Measurements from ENCODE around the gene YPEL1.
"Not testable (repeated sequence)": the region's sequence is repeated elsewhere in the genome, so short reads cannot be mapped to it uniquely, and the experiment has no call there.

Gene YPEL1

DNA sequence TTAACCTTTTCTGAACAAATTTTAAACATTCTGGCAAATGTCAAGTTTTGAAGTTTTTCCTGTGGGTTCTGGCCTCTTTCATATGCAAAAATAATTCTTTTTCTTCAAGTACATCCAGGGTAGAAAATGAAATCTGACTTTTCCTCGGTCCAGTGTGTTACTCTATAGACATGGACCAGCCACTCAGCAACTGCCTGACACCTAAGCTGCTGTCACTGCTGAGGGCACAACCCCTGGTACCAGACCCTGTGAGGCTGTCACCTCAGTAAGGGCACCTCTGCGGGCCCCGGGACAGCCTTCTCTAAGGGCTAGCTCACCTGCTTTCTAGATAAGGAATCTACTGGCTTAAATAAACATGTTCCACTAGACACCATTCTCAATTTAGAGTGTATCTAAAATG lies 36.0 kb downstream of the YPEL1 start:
- DNase-seq (ENCODE audit: low spot score) = no peak

DNA sequence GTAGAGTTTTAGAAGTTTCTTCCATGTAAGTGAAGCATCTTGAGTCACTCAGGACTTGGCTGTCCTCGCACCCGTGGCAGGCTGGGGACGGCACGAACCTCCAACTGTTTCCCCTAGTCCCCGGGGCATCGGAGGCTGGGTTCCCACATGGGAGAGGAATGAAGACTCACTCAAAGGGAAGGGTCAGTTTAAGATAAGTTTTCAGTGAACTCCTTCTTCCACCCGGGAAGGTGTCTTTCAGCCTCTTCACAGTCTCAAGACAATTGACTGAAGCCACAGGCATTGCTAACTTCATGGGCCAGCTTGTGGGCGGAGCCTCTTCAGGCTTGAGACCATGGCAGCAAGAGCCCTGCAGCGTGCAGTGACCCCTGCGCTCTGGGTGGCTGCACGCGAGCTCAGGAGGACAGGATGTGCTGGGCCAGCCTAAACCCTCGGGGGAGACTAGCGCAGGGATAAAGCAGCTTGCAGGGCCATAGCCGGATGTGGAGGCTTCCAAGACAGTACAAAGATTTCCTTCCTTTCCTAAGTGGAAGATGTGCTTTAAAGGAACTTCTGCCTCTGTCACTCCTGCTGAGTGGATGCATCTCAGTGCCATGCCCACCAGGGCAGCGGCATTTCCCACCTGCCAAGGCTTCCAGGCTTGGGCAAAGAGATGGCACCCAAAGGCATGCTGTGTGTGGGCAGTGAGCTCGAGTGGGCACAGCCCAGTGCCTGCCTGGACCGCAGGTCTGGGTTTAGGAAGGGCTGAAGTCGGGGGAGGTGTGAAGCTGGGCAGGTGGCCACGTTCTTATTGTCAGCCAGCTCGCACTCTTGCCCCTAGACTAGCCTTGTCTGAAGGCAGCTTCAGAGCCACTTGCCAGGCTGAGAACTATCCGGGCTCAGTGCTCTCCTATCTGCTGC lies 36.9 kb downstream of the YPEL1 start:
- peak; percentile 45 for DNase-seq (ENCODE audit: low spot score)

DNA sequence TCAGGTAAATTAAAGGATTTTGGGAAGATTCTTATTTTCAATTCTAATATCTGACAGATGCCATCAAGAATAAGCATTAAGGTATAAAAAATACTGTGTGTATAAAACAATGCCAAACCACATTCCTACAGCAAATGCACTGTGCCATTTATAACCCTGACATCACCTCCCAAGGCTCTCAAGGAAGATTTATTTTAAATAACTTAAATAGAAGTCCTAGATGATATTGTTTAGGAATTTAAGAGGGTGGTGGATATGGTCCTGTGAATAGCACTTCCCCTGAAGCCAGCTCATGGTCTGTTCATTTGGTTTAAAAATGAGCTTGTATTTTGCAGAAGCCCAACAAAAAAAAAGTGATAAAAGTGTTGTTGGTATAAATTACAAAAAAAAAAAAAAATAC lies 37.7 kb downstream of the YPEL1 start:
- DNase-seq (ENCODE audit: low spot score) = no peak

GRCh38 chr22:21697021-21697771 lies 38.4 kb downstream of the YPEL1 start:
- no peak for DNase-seq (ENCODE audit: low spot score)

- DNase-seq (ENCODE audit: low spot score) = no peak
Measured at GRCh38 chr22:21696115-21696514, 39.5 kb downstream of the YPEL1 start.

DNA sequence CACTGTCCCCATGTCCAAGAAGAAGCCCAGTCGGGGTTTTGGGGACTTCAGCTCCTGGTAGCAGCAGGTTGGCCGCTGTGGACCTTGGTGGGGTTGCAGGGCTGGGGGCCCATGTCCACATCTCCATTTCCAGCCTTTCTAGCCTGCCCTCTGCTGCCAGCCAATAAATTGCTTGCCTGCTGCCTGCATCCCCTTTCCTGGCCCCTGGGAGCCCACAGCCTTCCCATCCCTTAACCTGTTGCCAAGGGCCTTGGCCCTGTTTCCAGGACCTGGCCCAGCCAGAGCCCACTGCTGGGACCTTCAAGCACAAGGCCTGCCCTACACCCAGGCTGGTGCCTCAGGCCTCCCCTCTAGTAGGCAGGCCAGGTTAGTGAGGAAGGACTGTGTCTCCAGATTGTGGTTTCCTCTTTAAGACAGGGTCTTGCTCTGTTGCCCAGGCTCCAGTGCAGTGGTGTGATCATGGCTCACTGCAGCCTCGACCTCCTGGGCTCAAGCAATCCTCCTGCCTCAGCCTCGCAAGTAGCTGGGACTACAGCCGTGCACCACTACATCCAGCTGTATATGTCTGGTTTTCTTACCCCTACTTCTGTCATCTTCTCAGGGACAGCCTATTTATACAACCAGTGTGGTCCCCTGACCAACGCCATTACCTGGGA lies 40.0 kb downstream of the YPEL1 start:
- DNase-seq (ENCODE audit: low spot score) = no peak

GRCh38 chr22:21694795-21695429 lies 40.7 kb downstream of the YPEL1 start:
- no peak for DNase-seq (ENCODE audit: low spot score)

- no peak for DNase-seq (ENCODE audit: low spot score)
Measured at GRCh38 chr22:21694394-21694793, 41.2 kb downstream of the YPEL1 start.

- no peak for DNase-seq (ENCODE audit: low spot score)
Measured at GRCh38 chr22:21693999-21694341, 41.6 kb downstream of the YPEL1 start.

DNA sequence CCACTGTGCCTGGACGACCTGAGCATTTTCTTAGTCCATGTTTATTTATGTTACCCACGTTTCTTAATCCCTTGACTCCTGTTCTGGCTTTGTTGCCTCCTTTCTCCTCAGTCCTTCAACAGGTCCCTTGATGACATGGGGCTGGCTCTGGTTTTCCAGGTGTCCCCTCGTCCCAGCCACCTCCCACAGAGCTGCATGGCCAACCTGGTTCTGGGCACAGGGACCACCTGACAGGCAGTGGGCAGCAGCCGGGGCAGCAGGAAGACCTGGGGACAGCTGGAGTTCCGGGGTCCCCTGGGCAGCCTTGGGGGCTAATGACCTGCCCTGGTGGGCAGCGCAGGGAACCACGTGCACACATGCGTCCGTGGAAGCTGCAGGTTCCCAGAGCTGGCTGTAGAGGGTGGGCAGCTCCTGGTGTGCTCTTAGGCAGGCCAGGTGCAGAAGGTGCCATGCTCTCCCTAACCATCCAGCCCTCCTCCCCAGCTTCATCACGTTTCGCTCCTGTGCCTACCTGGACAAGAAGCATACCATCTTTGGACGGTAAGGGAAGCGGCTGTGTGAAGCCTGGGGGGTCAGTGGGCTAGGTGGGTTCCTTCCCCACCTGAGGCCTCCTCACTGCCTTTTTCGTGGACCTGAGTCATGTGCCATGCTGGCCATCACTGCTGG lies 42.1 kb downstream of the YPEL1 start:
- no peak for DNase-seq (ENCODE audit: low spot score)

- not testable (repeated sequence) for DNase-seq (ENCODE audit: low spot score)
Measured at GRCh38 chr22:21692856-21693255, 42.7 kb downstream of the YPEL1 start.

DNA sequence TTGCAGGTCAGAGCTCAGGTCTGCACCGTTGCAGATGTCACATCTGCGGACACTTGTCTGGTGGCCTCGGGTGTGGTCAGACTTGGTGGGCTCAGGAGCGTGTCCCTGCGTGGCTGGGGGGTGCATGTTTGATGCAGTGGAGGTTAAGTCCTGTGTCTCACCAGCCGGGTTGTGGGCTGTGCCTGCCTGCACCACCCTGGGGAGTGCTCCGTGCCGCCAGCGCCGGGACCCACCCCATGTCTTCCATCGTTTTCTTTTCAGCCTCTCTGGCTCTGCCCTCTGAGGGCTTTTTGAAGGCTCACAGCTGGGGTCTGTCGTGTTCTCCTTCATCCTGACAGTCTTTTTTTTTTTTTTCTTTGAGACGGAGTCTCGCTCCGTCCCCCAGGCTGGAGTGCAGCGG lies 43.8 kb downstream of the YPEL1 start:
- no peak for DNase-seq (ENCODE audit: low spot score)

DNA sequence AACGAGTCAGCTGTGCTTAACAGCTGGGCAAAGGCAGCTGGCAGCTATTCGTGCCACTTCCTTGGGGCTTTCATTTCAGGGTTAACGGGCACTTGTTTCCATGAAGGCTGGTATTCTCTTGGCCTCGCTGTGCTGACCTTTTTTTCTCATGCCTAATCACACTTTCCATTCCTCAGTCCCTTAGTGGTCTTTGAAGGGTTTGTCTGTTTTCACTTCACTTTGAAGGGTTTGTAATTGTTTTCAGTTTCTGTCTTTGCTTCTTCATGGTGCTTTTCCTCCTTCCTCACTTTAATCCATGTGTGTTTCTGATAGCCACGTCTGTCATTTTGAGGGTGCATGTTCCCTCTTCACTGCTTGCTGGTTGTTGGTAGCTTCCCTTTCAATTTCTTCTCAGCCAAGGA lies 45.2 kb downstream of the YPEL1 start:
- no peak for DNase-seq (ENCODE audit: low spot score)

DNA sequence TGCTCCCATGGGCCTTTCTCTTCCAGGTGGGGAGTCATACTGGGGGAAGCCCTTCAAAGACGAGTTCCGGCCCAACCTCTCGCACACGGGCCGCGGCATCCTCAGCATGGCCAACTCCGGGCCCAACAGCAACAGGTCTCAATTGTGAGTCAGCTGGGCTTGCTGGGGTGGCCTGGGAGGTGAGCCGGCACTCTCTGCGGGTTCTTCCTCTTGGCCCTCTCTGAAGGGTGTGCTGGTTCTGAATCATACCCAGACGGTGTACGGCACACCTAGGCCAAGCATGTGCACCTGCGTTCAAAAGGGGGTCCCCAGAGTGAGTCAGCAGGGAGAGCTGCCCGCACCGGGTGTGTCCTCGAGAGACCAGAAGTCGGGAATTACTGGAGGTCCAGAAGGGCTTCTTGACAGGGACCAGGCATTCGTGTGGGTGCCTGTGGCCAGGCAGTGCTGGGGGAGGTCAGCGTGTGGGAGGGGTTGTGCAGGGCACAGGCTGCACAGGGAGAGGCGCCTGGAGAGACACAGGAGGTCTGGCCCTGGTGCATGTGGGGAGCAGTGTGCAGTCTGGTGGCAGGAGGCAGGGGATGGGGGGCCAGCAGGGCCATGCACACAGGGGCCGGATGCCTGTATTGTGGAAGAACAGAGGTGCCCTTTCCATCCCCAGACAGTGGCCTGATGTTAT lies 46.8 kb downstream of the YPEL1 start:
- no peak for DNase-seq (ENCODE audit: low spot score)

- DNase-seq (ENCODE audit: low spot score) = no peak
Measured at GRCh38 chr22:21688341-21688705, 47.3 kb downstream of the YPEL1 start.

DNA sequence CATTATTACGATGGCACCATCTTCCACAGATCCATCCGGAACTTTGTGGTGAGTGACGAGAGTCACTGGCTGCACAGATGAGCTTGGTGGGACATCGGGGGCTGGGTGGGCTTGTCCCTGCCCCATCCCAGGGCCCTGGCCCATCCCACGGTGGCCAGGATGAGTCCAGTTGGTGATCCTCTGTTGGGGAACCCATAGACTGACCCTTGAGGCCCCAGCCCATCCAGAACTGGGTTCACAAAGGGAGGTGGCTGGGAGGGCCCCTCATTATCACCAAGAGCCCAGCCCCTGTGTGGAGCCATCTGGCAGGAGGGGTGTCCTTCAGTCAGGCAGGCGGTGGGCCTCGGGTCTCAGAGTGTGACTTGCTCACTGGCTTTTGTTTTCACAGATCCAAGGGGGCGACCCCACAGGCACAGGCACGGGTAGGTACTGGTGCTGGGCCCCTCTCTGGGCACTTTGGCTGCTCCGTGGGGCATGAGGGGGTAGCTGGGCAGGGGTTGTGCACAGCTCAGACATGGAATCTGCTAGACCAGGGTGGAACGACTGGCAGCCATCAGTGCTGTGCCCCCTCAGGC lies 47.8 kb downstream of the YPEL1 start:
- no peak for DNase-seq (ENCODE audit: low spot score)

- no peak for DNase-seq (ENCODE audit: low spot score)
Measured at GRCh38 chr22:21686634-21687393, 48.8 kb downstream of the YPEL1 start.

DNA sequence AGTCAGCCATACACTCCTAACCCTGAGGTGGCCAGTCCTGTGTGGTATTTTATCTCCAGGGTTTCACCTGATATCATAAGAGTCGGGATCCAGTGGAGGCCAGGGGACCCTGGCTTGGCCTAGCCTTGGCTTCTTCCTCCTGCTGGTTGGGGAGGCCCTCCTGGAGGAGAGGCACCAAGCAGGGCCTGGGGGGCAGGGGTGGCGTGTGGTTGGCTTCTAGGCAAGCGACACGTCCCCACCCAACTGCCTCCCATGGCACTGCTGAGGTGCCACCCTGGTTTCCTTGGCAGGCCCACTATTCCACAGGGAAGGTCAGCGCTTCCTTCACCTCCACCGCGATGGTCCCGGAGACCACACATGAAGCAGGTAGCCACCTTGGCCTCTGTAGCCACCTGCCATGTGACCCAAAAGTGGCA lies 49.4 kb downstream of the YPEL1 start:
- peak; percentile 19 for DNase-seq (ENCODE audit: low spot score)

- DNase-seq (ENCODE audit: low spot score) = no peak
Measured at GRCh38 chr22:21685164-21685513, 50.5 kb downstream of the YPEL1 start.

DNA sequence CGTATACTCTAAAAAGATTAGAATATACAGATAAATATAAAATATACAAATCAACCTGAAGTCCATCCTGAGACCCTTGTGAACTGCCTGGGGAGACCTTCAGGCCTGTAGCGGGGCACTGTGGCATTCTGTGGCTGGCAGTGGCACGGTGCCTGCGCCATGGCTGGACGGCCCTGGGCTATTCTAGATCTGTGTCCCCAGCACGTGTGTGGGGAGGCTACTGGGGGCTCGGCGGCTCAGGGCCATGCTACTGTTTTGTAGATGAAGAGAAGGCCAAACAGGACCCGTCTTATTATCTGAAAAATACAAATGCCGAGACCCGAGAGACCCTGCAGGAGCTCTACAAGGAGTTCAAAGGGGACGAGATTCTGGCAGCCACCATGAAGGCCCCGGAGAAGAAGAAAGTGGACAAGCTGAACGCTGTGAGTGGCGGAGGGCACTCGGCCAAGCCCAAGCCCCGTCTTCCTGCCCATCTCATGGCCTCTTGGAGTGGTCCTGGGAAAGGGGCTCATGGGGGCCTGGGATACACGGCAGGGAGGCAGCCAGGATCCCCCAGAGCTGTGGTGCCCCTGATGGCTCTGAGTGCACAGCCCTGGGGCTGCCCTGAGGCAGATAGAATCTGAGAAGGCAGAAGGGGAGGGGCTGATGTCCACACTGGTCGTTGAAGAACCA lies 51.0 kb downstream of the YPEL1 start:
- no peak for DNase-seq (ENCODE audit: low spot score)

Data from D341Med (cell line).